Activated gamma-delta T cell (primary cell): ENCODE data around the gene ETFBKMT.
"Not testable (repeated sequence)": the region's sequence is repeated elsewhere in the genome, so short reads cannot be mapped to it uniquely, and the experiment has no call there.

ENCODE experiments used
- DNase-seq: peaks from one replicate; lab custom pipeline; 2025; lab: John Stamatoyannopoulos, UW

Gene ETFBKMT

DNA sequence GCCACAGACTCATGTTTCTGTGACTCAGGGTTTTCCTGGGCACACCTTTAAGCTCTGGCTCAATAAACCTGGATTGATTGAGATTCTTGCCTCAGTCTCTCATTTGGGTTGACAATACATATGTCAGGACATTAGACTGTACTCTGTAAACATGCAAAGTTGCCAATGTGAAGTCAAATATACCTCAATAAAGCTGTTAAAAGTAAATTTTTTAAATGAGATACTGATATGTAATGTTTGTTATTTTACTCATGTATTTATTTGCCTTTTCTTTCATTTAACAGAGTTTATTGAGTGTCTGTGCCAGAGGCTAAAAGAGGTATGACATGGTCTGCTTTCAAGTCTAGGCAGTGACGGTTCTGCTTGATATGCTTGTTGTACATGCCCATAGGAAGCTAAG lies 3.7 kb upstream of the ETFBKMT start:
- DNase-seq, result no peak

DNA sequence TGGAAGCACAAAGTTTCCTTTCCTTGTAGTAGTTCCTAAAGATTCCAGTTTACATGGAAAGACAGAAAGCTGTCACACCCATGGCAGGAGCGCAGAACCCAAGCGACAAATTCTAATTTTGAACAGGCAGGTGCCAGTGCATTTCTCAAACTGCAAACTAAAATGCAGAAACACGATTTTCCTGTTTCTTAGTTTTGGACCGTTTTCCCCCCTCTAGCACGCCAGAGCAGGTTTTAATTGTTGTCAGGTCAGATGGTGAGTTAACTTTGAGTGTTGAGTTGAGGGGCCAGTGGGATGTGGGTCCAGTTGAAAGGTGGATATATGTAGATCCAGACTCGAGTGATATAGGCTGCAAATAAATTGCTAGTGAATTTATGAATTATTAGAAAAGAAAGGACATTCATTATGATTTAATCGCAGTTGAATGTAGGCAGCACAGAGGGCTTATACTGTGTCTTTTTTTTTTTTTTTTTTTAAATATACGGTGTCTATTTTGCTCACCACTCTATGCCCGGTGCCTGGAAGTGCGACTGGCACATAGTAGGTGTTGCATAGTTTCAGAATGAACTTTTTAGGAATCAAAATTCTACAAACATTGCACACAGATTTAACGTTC lies 909 bp upstream of the ETFBKMT start:
- DNase-seq, result no peak

DNA sequence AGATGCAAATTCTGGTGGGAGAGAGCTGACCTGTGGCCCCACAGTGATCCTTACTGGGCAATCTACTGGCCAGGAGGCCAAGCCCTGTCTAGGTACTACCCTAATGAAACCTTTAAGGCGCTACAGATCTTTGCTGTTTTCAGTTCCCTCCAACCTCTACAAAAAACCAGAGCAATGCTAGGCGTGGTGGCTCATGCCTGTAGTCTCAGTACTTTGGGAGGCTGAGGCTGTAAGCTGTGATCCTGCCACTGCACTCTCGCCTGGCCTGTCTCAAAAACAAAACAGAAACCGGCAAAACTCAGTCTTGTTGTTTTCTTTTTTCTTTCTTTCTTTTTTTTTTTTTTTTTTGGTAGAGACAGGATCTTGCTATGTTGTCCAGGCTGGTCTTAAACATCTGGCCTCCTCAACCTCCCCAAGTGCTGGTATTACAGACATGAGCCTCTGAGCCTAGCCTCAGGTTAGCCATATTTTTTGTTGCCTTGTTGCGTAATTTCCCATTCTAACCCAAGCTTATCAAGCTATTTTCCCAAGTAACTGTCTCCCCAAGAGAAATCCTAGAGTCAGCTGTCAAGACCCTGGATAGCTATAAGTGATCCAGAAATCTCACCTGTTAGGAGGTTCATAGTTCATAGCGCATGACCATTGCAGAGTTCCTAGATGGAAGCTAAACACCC lies 2.8 kb downstream of the ETFBKMT start:
- no peak for DNase-seq

DNA sequence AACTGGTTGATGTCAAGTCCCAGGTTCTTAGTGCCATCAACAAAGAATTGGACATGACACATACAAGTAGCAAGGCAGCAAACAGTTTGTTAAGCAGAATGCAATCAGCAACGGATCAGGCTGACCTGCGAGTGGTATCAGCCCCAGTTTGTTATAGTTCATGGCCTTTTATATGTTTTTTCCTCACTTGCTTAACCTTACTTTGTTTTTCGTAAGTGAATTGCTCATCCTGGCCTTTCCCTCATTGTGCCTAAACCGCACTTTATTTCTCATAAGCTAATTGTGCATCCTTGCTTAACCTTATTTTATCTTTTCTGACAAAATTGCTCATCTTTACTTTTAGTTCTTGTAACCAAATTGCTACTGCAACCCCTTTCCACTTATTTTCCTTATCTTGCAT lies 4.1 kb downstream of the ETFBKMT start:
- no peak for DNase-seq

DNA sequence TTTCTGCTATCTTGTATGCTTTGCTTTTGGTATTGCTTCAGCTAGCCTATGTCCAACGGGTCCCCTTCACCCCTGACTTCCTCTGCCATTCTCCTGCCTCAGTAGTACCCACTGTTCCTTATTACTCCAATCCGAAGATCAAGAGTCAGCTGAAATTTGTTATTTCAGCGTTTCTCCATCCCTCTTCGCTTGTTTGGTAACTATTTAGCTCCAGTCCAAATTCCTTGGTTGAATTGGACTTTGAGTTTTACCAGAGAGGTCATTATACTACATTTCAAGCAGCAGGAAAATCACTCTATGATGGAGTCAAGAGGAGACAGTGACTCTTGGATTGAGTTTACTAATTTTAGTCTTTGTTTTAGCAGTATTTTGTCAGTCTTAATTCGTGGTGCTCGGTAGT lies 4.5 kb downstream of the ETFBKMT start:
- DNase-seq, result no peak

DNA sequence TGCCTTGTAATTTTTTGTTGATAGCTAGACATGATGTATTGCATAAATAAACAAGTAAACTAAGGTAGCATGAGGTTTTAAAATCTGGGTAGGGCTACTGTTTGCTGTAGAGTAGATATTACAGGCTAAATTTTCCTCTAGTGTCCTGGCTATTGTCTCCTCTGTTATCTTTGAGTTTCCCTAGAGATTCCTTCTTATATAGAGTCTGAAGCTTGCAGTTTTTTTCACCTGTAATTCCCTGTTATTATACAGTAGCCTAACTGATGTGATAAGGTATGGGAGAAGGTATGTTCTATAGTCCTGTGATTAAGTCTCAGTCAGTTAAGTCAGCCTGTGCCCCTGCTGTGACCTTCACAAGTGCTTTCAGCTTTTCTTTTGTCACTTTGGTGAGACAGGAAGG lies 9.5 kb downstream of the ETFBKMT start:
- DNase-seq, result no peak

DNA sequence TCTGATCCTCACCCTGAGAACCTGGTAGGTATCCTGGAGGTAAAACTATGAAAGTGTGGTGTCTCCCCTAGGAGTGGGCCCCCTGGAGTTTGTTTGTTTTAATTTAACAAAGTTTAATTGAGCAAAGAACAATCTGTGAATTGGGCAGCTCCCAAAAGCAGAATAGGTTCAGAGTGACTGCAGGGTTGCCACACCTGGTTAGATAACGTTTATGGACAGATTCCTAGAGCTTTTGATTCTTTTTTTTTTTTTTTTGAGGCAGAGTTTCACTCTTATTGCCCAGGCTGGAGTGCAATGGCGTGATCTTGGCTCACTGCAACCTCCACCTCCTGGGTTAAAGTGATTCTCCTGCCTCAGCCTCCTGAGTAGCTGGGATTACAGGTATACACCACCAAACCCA lies 10.1 kb downstream of the ETFBKMT start:
- not testable (repeated sequence) for DNase-seq

DNA sequence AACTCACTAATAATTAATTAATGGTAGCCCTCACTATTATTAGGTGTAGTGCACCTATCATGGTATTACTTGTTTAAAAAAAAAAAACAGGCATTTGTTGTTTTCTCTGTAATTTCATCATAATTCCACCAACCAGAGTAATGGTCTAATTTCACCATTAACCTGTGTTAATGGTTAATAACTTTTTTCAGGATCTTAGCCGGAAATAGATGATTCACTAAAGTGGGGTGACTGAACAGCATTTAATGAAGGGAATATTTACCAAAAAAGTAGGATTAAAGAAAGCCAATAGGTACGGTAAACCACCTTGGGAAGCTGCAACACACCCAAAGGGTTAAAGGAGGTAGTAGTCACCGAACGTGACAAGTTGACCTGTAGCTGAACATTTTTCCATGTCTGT lies 13.0 kb downstream of the ETFBKMT start:
- no peak for DNase-seq

DNA sequence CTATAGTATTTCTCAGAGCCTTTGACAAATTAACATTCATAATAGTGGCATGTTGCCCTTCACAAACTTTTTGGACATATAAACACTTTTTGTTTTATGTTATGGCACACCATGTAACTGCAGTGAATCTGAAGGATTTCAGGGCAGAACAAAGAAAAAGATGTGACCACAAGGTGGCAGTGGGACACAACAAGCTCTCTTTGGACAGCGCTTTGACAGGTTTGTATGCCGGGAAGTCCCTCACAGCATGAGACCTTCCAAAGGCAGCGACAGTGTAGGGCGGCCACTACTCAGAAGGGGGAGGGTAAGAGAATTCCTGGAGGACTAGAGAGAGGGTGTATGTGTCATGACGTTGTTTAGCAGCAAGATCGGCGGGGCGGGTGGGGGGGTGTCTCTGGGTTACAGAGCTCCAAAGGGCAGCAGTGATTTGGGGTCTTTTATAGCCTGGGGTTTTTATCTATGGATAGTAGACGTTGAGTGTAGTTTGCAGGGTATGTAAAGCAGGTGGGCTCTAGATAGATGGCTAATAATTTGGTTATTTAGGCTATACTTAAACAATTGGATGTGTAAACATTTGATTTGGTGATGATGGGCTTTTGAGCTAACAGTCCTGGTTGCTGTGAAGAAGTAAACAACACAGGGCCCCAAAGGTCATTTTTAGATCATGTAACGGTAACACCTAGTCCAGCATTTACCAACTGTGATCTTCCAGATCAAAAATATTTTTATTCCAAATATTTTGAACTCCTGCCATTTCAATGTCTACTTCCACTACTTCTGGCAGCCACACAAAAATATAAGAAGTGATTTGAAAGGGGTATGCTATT lies 22.9 kb downstream of the ETFBKMT start:
- DNase-seq, result no peak

DNA sequence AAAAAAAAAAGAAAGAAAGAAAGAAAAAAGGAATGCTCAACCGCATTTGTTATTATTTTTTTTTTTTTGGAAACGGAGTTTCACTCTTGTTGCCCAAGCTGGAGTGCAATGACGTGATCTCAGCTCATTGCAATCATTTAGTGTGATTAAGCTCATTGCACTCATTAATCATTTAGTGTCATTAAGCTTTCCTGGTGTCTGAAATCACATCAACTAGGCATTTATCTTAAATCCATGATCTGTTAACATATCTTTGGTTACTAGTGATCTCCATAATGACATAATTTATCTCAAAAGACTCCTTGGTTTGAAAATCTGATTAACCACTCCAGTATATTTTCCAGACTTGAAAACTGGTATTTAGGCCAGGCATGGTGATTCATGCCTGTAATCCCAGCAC lies 26.3 kb downstream of the ETFBKMT start:
- DNase-seq, result no peak

DNA sequence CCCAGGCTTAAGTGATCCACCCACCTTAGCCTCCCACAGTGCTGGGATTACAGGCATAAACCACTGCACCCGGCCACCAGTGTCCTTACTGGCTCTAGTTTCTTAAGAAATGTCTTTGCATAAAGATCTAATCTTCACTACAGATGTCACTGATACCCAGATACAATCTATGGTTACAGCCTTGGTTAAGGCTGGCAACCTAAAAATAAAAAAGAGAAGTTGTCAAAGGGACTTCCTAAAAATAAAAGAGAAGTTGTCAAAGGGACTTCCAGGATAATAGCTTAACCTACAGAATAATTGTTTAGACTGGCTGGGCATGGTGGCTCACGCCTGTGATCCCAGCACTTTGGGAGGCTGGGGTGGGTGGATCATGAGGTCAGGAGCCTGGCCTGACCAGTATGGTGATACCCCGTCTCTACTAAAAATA lies 27.6 kb downstream of the ETFBKMT start:
- no peak for DNase-seq

DNA sequence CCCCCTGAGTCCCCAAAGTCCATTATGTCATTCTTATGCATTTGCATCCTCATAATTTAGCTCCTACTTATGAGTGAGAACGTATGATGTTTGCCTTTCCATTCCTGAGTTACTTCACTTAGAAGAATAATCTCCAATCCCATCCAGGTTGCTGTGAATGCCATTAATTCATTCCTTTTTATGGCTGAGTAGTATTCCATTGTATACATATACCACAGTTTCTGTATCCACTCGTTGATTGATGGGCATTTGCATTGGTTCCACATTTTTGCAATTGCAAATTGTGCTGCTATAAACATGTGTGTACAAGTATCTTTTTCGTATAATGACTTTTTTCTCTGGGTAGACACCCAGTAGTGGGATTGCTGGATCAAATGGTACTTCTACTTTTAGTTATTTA lies 30.4 kb downstream of the ETFBKMT start:
- DNase-seq, result not testable (repeated sequence)

DNA sequence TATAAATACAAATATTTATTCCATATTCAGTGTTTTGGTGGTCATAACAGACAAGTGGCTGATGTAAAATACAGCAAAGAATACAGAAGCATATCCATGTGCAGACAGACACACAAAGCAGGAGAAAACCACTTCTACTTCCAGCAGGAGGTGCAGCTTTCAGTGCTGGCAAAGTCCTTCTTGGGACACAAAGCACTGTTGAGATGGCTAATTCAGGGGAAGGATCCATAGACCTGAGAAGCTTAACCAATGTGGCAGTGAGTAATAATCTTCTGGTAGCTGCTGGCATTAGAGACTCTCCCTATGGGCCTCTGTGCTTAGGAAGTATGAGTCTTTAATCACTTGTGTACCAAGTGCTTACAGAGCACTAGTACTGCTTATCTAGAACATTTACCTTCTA lies 42.6 kb downstream of the ETFBKMT start:
- no peak for DNase-seq

DNA sequence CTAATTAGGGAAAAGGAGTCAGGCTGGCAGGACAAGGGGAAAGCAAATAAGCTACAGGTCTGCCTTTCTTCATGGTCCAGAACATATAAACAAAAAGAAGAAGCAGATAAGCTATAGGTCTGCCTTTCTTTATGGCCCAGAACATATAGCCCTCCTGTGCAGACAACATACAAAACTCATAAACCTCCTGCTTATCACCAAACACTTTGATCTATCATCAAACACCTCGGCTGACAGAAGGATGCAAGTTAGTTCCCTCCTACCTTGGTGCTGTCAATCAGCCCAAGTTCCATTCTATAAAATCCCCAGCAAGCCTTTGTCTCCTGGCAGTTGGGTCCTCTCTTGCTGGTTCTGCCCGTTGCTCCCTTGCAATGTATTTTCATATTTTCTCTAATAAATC lies 46.1 kb downstream of the ETFBKMT start:
- DNase-seq, result no peak

DNA sequence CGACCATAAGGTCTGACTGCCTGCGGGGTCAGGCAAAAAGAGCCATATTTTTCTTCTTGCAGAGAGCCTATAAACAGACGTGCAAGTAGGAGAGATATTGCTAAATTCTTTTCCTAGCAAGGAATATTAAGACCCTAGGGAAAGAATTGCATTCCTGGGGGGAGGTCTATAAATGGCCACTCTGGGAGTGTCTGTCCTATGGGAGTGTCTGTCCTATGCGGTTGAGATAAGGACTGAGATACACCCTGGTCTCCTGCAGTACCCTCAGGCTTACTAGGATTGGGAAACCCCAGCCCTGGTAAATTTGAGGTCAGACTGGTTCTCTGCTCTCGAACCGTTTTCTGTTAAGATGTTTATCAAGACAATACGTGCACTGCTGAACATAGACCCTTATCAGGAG lies 48.6 kb downstream of the ETFBKMT start:
- DNase-seq, result not testable (repeated sequence)

DNA sequence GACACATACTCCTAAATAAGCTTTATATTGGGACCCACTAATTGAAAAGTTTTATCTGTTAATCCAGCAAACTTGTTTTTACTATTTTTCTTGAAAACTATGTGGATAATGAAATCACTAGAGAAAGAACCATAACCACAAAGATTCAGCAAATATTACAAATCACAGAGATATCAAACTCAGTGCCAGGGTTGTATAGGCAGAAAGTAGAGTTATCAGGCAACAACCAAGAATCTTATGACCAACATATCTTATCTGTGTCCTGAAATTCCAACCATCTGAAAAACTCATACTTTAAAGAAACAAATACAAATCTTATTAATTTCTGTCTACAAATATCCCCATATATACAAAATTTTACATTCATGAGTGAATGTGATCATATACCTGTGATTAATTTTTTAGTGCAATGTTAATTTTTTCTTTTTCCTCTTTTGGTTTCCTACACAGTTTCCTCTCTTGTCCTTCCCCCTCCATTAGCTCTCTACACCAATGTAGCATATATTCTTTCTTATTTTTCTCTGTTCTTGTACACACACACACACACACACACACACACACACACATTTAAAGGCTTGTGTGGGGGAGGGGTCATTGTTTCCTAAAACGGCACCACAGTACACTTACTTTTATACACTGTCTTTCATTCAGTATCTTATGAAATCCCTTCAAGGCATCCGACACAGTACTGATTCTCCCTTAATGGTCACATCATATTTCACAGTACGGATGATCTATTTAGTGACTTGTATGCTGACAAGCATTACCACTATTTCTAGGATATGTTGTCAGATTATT lies 50.7 kb downstream of the ETFBKMT start:
- no peak for DNase-seq

DNA sequence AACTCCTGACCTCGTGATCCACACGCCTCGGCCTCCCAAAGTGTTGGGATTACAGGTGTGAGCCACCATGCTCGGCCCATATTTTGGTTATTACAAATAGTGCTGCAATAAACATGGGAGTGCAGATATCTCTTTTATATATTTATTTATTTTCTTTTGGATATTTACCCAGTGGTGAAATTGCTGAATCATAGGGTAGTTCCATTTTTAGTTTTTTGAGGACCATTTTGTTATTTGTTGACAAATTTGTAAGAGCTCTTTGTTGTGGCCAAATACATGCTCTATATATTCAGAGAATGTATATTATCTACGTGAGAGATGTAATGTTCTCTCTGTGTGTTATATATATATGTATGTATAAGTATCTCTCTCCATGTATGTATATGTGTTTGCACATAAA lies 53.4 kb downstream of the ETFBKMT start:
- DNase-seq, result no peak

DNA sequence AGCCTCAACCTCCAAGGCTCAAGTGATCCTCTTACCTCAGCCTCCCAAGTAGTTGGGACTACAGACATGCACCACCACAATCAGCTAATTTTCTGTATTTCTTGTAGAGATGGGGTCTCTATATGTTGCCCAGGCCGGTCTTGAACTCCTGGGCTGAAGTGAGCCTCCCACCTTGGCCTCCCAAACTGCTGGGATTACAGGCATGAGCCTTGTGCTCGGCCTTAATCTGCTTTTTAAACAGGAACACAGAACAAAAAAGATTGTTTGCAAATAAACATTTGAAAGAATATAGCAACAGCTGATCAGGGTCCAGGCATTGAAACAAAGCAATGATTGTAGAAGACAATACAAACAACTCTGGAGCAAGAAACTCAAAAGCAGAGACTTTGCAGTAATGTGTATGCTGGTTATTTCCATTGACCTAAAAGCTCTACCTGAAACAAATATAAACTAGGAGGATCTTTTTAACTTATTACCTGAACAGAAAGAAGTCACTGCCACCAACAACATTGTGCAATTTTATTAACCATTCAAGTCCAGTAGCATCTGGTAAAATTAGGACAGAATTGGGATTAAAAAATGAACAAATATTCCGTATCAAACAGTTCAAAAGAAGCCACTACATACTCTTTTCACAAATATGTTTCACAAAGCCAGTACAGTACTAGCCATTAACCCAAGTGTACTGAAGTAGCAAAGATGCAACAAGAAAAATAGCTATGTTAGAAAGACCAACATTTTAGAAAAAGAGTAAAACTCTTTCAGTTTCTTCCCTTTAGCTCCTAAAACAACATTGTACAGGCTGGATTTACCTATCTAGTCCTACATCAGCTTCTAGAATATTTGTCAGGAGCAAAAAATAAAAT lies 55.2 kb downstream of the ETFBKMT start:
- DNase-seq, result no peak

DNA sequence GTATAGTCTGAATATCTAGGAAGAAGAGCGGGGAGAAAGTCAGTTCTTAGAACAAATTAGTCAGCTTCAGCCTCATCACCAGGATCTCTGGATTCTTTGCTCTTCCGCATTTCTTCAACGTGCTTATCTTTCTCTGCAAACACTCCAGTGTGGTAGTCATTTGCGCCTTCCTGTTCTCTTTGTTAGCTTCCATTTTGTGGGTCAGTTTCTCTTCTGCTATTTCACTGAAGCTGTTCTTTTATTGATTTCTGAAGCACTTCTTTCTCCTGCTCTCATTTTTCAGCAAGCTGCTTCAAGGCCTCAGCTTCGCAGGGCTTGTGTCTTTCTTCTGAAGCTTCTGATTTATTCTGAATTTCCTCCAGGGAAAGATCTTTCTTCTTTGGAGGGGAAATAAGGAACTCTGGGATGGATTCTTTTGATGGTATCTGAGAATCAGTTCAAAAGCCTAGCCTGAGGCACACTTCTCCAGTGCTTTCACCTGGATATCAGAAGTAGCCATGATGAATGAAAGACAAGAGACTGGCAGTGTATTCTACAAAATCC lies 55.9 kb downstream of the ETFBKMT start:
- DNase-seq, result no peak

DNA sequence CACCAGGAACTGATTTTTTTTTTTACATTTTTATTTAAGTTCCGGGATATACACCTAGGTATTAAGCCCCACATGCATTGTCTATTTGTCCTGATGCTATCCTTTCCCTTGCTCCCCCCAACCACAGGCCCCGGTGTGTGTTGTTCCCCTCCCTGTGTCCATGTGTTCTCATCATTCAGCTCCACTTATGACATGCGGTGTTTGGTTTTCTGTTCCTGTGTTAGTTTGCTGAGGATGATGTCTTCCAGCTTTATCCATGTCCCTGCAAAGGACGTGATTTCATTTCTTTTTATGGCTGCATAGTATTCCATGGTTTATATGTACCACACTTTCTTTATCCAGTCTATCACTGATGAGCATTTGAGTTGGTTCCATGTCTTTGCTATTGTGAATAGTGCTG lies 57.5 kb downstream of the ETFBKMT start:
- not testable (repeated sequence) for DNase-seq
